Neural progenitor cell (in vitro differentiated cells): ENCODE measurements around the gene IGSF21. TPM values are rescaled to one million over a fixed set of nuclear protein-coding genes. Genes with fewer than 3 reads are reported as not detected.

ENCODE experiments used
- DNase-seq: peaks from one replicate; pipeline ENCODE4 v3.0.0-alpha.2; 2016; ENCODE audit warnings: low spot score
- H2AFZ ChIP-seq: fragments of 200-600 bp; sonication (generic); replicated peaks from 2 replicates; pipeline ENCODE4 v1.6.1; 2016; ENCODE audit warnings: antibody characterized with exemption
- H3F3A ChIP-seq: fragments of 200-600 bp; sonication (generic); 2 replicates; pipeline ENCODE4 v1.6.1; 2016; ENCODE audit warnings: antibody characterized with exemption, low read depth
- H3K27ac ChIP-seq: fragments of 200-600 bp; sonication (generic); 2 replicates; pipeline ENCODE4 v1.5.1; 2016; ENCODE audit warnings: mild to moderate bottlenecking
- H3K27me3 ChIP-seq: fragments of 200-600 bp; sonication (generic); 2 replicates; pipeline ENCODE4 v1.6.1; 2016; ENCODE audit warnings: mild to moderate bottlenecking, moderate library complexity
- H3K36me3 ChIP-seq: fragments of 200-600 bp; sonication (generic); 2 replicates; pipeline ENCODE4 v1.5.1; 2016
- H3K4me1 ChIP-seq: fragments of 200-600 bp; sonication (generic); 2 replicates; pipeline ENCODE4 v1.6.1; 2016; ENCODE audit warnings: mixed run types
- H3K4me2 ChIP-seq: fragments of 200-600 bp; sonication (generic); 2 replicates; pipeline ENCODE4 v1.6.1; 2016
- H3K4me3 ChIP-seq: fragments of 200-600 bp; sonication (generic); 2 replicates; pipeline ENCODE4 v1.5.1; 2016
- H3K79me2 ChIP-seq: fragments of 200-600 bp; sonication (generic); 2 replicates; pipeline ENCODE4 v1.6.1; 2016; ENCODE audit warnings: low read depth
- H3K9ac ChIP-seq: fragments of 200-600 bp; sonication (generic); 2 replicates; pipeline ENCODE4 v1.6.1; 2016
- H3K9me3 ChIP-seq: fragments of 200-600 bp; sonication (generic); 2 replicates; pipeline ENCODE4 v1.5.1; 2016; ENCODE audit warnings: low read depth
- H4K20me1 ChIP-seq: fragments of 200-600 bp; sonication (generic); 2 replicates; pipeline ENCODE4 v1.6.1; 2016; ENCODE audit warnings: low read depth
- H3K27ac Mint-ChIP-seq: 3 replicates; pipeline ENCODE4 v1.8.0; 2021; ENCODE audit warnings: mixed read lengths
- H3K27me3 Mint-ChIP-seq: 2 replicates; pipeline ENCODE4 v1.8.0; 2022; ENCODE audit warnings: low read depth, mild to moderate bottlenecking, inconsistent platforms, moderate library complexity, mixed read lengths; ENCODE audit not compliant: insufficient read depth
- H3K36me3 Mint-ChIP-seq: 3 replicates; pipeline ENCODE4 v1.8.0; 2021; ENCODE audit warnings: mixed read lengths
- H3K4me1 Mint-ChIP-seq: 3 replicates; pipeline ENCODE4 v1.8.0; 2021; ENCODE audit warnings: mixed read lengths
- H3K4me3 Mint-ChIP-seq: 3 replicates; pipeline ENCODE4 v1.8.0; 2021; ENCODE audit warnings: mild to moderate bottlenecking, moderate library complexity, mixed read lengths
- H3K9me3 Mint-ChIP-seq: 3 replicates; pipeline ENCODE4 v1.8.0; 2020; ENCODE audit warnings: mixed read lengths
- EZH2 ChIP-seq: fragments of 200-600 bp; sonication (generic); IDR thresholded peaks from 2 replicates; pipeline ENCODE4 v1.6.1; 2017; ENCODE audit warnings: antibody characterized with exemption, mild to moderate bottlenecking, moderate library complexity
- EZH2phosphoT487 ChIP-seq: fragments of 200-600 bp; sonication (generic); IDR thresholded peaks from 2 replicates; pipeline ENCODE4 v1.6.1; 2017; ENCODE audit warnings: antibody characterized with exemption
- total RNA-seq: library from RNA; depleted of rRNA; stranded (reverse); fragments of >200 nt; gene quantifications from 2 replicates; pipeline ENCODE4 v1.2.3, GENCODE V29; 2015; ENCODE audit warnings: low replicate concordance
- TF ChIP-seq, protein P1 (sequence below): fragments of 200-600 bp; sonication (generic); IDR thresholded peaks from 2 replicates; pipeline ENCODE4 v1.5.1; 2017; ENCODE audit warnings: antibody characterized with exemption, mild to moderate bottlenecking

The IGSF21 gene
- total RNA-seq, 1 donor from 2014 or later: 1.7 TPM

DNA sequence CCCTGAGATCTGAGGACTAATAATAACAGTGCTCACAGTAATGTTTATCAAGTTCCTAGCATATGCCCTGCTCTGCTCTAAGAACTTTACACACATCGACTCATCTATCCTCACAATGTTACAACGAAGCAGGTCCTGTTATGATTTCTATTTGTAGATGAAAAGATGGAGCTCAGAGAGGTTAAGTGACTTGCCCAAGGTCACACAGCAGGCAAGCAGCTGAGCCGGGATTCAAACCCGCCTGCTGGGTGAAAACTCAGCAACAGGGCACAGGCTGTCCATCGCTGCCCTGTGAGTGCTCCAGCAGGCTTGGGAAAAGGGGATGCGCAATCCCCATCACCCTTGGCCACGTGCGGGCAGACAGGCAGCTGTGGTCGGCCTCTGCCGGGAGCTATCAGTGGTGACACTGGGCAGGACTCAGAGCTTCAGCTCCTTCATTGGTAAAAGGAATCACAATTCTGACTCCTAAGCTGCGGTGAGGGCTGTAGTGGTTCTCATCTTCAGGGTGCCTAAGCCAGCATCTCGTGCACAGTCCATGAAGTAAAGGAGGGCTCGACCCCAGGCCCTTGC, 199.8 kb downstream of the IGSF21 start:
- no peaks in the 10 kb centered on the region for H4K20me1 ChIP-seq
- no peaks in the 10 kb centered on the region for H3K9me3 ChIP-seq
- no peak for TF ChIP-seq EZH2phosphoT487
- TF ChIP-seq, protein P1, sequence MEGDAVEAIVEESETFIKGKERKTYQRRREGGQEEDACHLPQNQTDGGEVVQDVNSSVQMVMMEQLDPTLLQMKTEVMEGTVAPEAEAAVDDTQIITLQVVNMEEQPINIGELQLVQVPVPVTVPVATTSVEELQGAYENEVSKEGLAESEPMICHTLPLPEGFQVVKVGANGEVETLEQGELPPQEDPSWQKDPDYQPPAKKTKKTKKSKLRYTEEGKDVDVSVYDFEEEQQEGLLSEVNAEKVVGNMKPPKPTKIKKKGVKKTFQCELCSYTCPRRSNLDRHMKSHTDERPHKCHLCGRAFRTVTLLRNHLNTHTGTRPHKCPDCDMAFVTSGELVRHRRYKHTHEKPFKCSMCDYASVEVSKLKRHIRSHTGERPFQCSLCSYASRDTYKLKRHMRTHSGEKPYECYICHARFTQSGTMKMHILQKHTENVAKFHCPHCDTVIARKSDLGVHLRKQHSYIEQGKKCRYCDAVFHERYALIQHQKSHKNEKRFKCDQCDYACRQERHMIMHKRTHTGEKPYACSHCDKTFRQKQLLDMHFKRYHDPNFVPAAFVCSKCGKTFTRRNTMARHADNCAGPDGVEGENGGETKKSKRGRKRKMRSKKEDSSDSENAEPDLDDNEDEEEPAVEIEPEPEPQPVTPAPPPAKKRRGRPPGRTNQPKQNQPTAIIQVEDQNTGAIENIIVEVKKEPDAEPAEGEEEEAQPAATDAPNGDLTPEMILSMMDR: no peak
- no peak overlapping the region for H3K27ac Mint-ChIP-seq
- H3K27me3 Mint-ChIP-seq: peaks cover 3% of the 10 kb centered on the region
- no peak overlapping the region for H3K27ac ChIP-seq
- H3K9me3 Mint-ChIP-seq: no peaks in the 10 kb centered on the region
- H3K4me2 ChIP-seq: no peak overlapping the region
- H3K4me3 ChIP-seq: no peak overlapping the region
- H3K9ac ChIP-seq: no peak overlapping the region
- no peaks in the 10 kb centered on the region for H3K4me1 Mint-ChIP-seq
- no peak overlapping the region for H2AFZ ChIP-seq
- H3K27me3 ChIP-seq: no peaks in the 10 kb centered on the region
- H3K4me3 Mint-ChIP-seq: no peak overlapping the region
- H3K36me3 Mint-ChIP-seq: no peaks in the 10 kb centered on the region
- DNase-seq: no peak
- no peaks in the 10 kb centered on the region for H3K36me3 ChIP-seq
- H3F3A ChIP-seq: no peaks in the 10 kb centered on the region
- no peaks in the 10 kb centered on the region for H3K79me2 ChIP-seq
- H3K4me1 ChIP-seq: no peaks in the 10 kb centered on the region

DNA sequence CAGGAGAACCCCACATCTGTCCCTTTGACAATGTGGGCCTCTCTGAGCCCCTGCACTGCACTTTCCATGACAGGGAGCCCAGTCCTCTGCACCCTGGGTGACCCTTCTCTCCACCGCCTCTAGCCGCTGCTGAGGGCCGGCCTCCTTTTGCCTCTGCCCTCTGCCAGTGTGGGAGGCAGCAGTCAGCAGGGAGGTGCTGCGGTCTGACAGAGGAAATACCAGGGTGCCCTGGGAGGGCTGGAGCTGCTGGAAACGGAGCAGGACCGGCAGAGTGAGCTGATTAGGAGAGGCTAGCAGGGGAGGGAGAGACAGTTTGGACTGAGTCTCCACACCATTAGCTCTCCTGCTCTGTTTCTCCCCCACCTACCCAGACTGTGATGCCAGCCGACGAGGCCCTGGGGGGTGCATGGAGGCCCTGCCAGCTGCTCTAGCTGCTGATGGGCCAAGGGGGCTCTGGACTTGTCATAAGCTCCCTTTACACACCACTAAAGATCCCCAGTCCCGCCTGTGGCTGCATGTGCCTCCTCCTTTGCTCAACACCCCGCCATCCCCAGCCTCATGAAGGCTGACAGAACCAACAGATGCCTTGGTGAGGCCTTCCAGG, 202.1 kb downstream of the IGSF21 start:
- H3K36me3 Mint-ChIP-seq: no peaks in the 10 kb centered on the region
- Histone ChIP-seq H3K27ac (no peak overlapping the region), H3K36me3 (no peaks in the 10 kb centered on the region), H3K4me1 (no peaks in the 10 kb centered on the region), H3K79me2 (no peaks in the 10 kb centered on the region), H2AFZ (no peak overlapping the region), H3K9me3 (no peaks in the 10 kb centered on the region), H3K4me2 (no peak overlapping the region), H3K9ac (no peak overlapping the region), H3K27me3 (no peaks in the 10 kb centered on the region), H4K20me1 (no peaks in the 10 kb centered on the region), H3F3A (no peaks in the 10 kb centered on the region), H3K4me3 (no peak overlapping the region)
- no peak for DNase-seq
- peaks cover 4% of the 10 kb centered on the region for H3K27me3 Mint-ChIP-seq
- no peak for TF ChIP-seq EZH2phosphoT487
- TF ChIP-seq, protein P1: no peak
- TF ChIP-seq EZH2: no peak
- H3K27ac Mint-ChIP-seq: no peak overlapping the region
- H3K4me3 Mint-ChIP-seq: no peak overlapping the region
- H3K4me1 Mint-ChIP-seq: no peaks in the 10 kb centered on the region
- no peaks in the 10 kb centered on the region for H3K9me3 Mint-ChIP-seq

DNA sequence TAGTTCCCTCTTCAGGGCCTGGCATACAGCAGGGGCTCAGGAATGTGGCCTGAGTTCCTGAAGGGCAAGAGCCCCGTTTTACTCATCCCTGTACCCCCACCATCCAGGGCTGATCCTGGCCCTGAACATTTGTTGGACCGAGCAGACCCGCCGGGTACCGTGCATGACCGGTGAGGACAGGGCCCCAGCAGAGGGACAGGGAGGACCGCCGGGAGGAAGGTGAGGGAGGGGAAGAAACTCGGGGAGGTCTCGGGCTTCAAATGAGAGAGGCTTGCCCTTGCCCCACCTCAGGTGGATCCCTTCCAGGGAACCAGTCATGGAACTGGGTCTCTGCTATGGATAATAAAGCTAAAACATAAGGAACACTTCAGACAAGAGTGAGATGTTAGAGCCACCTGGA, 205.4 kb downstream of the IGSF21 start:
- Histone ChIP-seq H3K27me3 (no peaks in the 10 kb centered on the region), H3K9ac (no peak overlapping the region), H3K4me2 (no peak overlapping the region), H4K20me1 (no peaks in the 10 kb centered on the region), H2AFZ (no peak overlapping the region), H3K79me2 (no peaks in the 10 kb centered on the region), H3K9me3 (no peaks in the 10 kb centered on the region), H3K36me3 (no peaks in the 10 kb centered on the region), H3K4me1 (no peaks in the 10 kb centered on the region), H3F3A (no peaks in the 10 kb centered on the region), H3K27ac (no peak overlapping the region), H3K4me3 (no peak overlapping the region)
- TF ChIP-seq EZH2phosphoT487 (no peak), EZH2 (no peak)
- TF ChIP-seq, protein P1: no peak
- Mint-ChIP-seq H3K27me3 (peaks cover 4% of the 10 kb centered on the region), H3K4me1 (no peaks in the 10 kb centered on the region), H3K27ac (no peak overlapping the region), H3K4me3 (no peak overlapping the region), H3K36me3 (no peaks in the 10 kb centered on the region), H3K9me3 (no peaks in the 10 kb centered on the region)
- DNase-seq: no peak
